Measurements from ENCODE around the gene GARRE1. TPM values are rescaled to one million over a fixed set of nuclear protein-coding genes. Genes with fewer than 3 reads are reported as not detected.
A peak's percentile ranks its signal among the peaks of the same experiment; 100 is the strongest.
"Not testable (repeated sequence)": the region's sequence is repeated elsewhere in the genome, so short reads cannot be mapped to it uniquely, and the experiment has no call there.

GARRE1 gene
- total RNA-seq, 2 experiments from 2014 or later = 7.5 to 9.7 TPM

- Mint-ChIP-seq H3K4me3 (no peak overlapping the region), H3K27ac (no peak overlapping the region), H3K36me3 (no peaks in the 10 kb centered on the region), H3K4me1 (peaks cover 47% of the 10 kb centered on the region), H3K27me3 (no peaks in the 10 kb centered on the region), H3K9me3 (no peaks in the 10 kb centered on the region)
- DNase-seq = no peak
Measured at GRCh38 chr19:34265221-34265650, 10.9 kb downstream of the GARRE1 start.

- Mint-ChIP-seq H3K4me1 (peaks cover 57% of the 10 kb centered on the region), H3K4me3 (no peak overlapping the region), H3K9me3 (no peaks in the 10 kb centered on the region)
Measured at GRCh38 chr19:34269081-34269480, 14.7 kb downstream of the GARRE1 start.

GRCh38 chr19:34269489-34269888, 15.1 kb downstream of the GARRE1 start:
- Mint-ChIP-seq H3K27ac (peak overlapping the region; percentile 82), H3K4me1 (peaks cover 60% of the 10 kb centered on the region), H3K4me3 (peak overlapping the region; percentile 35), H3K9me3 (no peaks in the 10 kb centered on the region), H3K36me3 (peaks cover 4% of the 10 kb centered on the region), H3K27me3 (no peaks in the 10 kb centered on the region)
- DNase-seq = no peak

More at GRCh38 chr19:34269081-34269480, 14.7 kb downstream of the GARRE1 start:
- H3K27me3 Mint-ChIP-seq = no peaks in the 10 kb centered on the region
- peaks cover 4% of the 10 kb centered on the region for H3K36me3 Mint-ChIP-seq
- H3K27ac Mint-ChIP-seq = peak overlapping the region; percentile 43
- DNase-seq = no peak

GRCh38 chr19:34269968-34270621, 15.7 kb downstream of the GARRE1 start:
- Mint-ChIP-seq H3K27ac (peak overlapping the region; percentile 82), H3K4me1 (peaks cover 59% of the 10 kb centered on the region), H3K4me3 (peak overlapping the region; percentile 35), H3K27me3 (no peaks in the 10 kb centered on the region), H3K36me3 (peaks cover 4% of the 10 kb centered on the region), H3K9me3 (no peaks in the 10 kb centered on the region)
- peak; percentile 60 for DNase-seq

GRCh38 chr19:34273121-34273520, 18.8 kb downstream of the GARRE1 start:
- peaks cover 4% of the 10 kb centered on the region for H3K9me3 Mint-ChIP-seq
- peaks cover 62% of the 10 kb centered on the region for H3K4me1 Mint-ChIP-seq
- H3K36me3 Mint-ChIP-seq = peaks cover 10% of the 10 kb centered on the region
- no peak for DNase-seq
- H3K27ac Mint-ChIP-seq = no peak overlapping the region
- H3K4me3 Mint-ChIP-seq = no peak overlapping the region
- H3K27me3 Mint-ChIP-seq = no peaks in the 10 kb centered on the region

GRCh38 chr19:34274284-34274826, 20.0 kb downstream of the GARRE1 start:
- no peak for DNase-seq
- Mint-ChIP-seq H3K4me3 (no peak overlapping the region), H3K36me3 (peaks cover 15% of the 10 kb centered on the region), H3K4me1 (peaks cover 57% of the 10 kb centered on the region), H3K9me3 (peaks cover 4% of the 10 kb centered on the region), H3K27me3 (no peaks in the 10 kb centered on the region), H3K27ac (no peak overlapping the region)

GRCh38 chr19:34274827-34275625, 20.7 kb downstream of the GARRE1 start:
- no peaks in the 10 kb centered on the region for H3K27me3 Mint-ChIP-seq
- H3K4me3 Mint-ChIP-seq = no peak overlapping the region
- H3K36me3 Mint-ChIP-seq = peaks cover 15% of the 10 kb centered on the region
- peaks cover 4% of the 10 kb centered on the region for H3K9me3 Mint-ChIP-seq
- no peak overlapping the region for H3K27ac Mint-ChIP-seq
- no peak for DNase-seq
- peaks cover 51% of the 10 kb centered on the region for H3K4me1 Mint-ChIP-seq

GRCh38 chr19:34275705-34276104, 21.4 kb downstream of the GARRE1 start:
- no peak overlapping the region for H3K27ac Mint-ChIP-seq

GRCh38 chr19:34276614-34277013, 22.3 kb downstream of the GARRE1 start:
- DNase-seq = no peak
- Mint-ChIP-seq H3K9me3 (peaks cover 4% of the 10 kb centered on the region), H3K4me3 (no peak overlapping the region), H3K27ac (no peak overlapping the region), H3K27me3 (no peaks in the 10 kb centered on the region), H3K4me1 (peaks cover 42% of the 10 kb centered on the region), H3K36me3 (peaks cover 19% of the 10 kb centered on the region)

More at GRCh38 chr19:34275705-34276104, 21.4 kb downstream of the GARRE1 start:
- DNase-seq = no peak
- peaks cover 4% of the 10 kb centered on the region for H3K9me3 Mint-ChIP-seq
- peaks cover 44% of the 10 kb centered on the region for H3K4me1 Mint-ChIP-seq
- H3K27me3 Mint-ChIP-seq = no peaks in the 10 kb centered on the region
- H3K36me3 Mint-ChIP-seq = peaks cover 15% of the 10 kb centered on the region
- H3K4me3 Mint-ChIP-seq = no peak overlapping the region

GRCh38 chr19:34277244-34277643, 22.9 kb downstream of the GARRE1 start:
- Mint-ChIP-seq H3K9me3 (peaks cover 4% of the 10 kb centered on the region), H3K4me1 (peaks cover 38% of the 10 kb centered on the region), H3K27ac (no peak overlapping the region), H3K27me3 (no peaks in the 10 kb centered on the region), H3K36me3 (peaks cover 19% of the 10 kb centered on the region), H3K4me3 (no peak overlapping the region)
- no peak for DNase-seq

- H3K4me3 Mint-ChIP-seq = no peak overlapping the region
- no peak overlapping the region for H3K27ac Mint-ChIP-seq
- H3K9me3 Mint-ChIP-seq = peaks cover 4% of the 10 kb centered on the region
- no peaks in the 10 kb centered on the region for H3K27me3 Mint-ChIP-seq
- DNase-seq = no peak
- peaks cover 42% of the 10 kb centered on the region for H3K4me1 Mint-ChIP-seq
- peaks cover 17% of the 10 kb centered on the region for H3K36me3 Mint-ChIP-seq
Measured at GRCh38 chr19:34278783-34279182, 24.4 kb downstream of the GARRE1 start.

- not testable (repeated sequence) for H3K27ac Mint-ChIP-seq, H3K27me3 Mint-ChIP-seq, DNase-seq, H3K4me3 Mint-ChIP-seq, H3K9me3 Mint-ChIP-seq
- Mint-ChIP-seq H3K36me3 (peaks cover 11% of the 10 kb centered on the region), H3K4me1 (peaks cover 32% of the 10 kb centered on the region)
Measured at GRCh38 chr19:34281444-34281843, 27.1 kb downstream of the GARRE1 start.

GRCh38 chr19:34282611-34283519, 28.5 kb downstream of the GARRE1 start:
- peaks cover 19% of the 10 kb centered on the region for H3K36me3 Mint-ChIP-seq
- no peak overlapping the region for H3K4me3 Mint-ChIP-seq
- peaks cover 28% of the 10 kb centered on the region for H3K4me1 Mint-ChIP-seq
- DNase-seq = no peak
- peaks cover 2% of the 10 kb centered on the region for H3K9me3 Mint-ChIP-seq
- H3K27me3 Mint-ChIP-seq = no peaks in the 10 kb centered on the region
- no peak overlapping the region for H3K27ac Mint-ChIP-seq

GRCh38 chr19:34284505-34284904, 30.2 kb downstream of the GARRE1 start:
- Mint-ChIP-seq H3K4me1 (peaks cover 34% of the 10 kb centered on the region), H3K9me3 (peaks cover 3% of the 10 kb centered on the region), H3K36me3 (peaks cover 20% of the 10 kb centered on the region), H3K27ac (no peak overlapping the region), H3K4me3 (no peak overlapping the region), H3K27me3 (no peaks in the 10 kb centered on the region)
- no peak for DNase-seq
